ENCODE results near the gene LRTM1.

LRTM1 gene

GRCh38 chr3:54905261-54905888 lies 22.5 kb downstream of the LRTM1 start:
- CTCF ChIA-PET, result no interaction called here
- no peak overlapping the region for H3K4me3 ChIP-seq (ENCODE audit: low read depth, low read length)
- no peak for TF ChIP-seq ZBTB11 (tag by site-specific recombination; conservative IDR thresholded peaks at IDR 0.05; ENCODE audit: low read depth)
- TF ChIP-seq GFI1B (tag by site-specific recombination; IDR thresholded peaks at IDR 0.05), result no peak
- no peak for TF ChIP-seq ZFP37 (tag by site-specific recombination; IDR thresholded peaks at IDR 0.05)
- no peak for TF ChIP-seq KLF17 (tag by site-specific recombination; IDR thresholded peaks at IDR 0.05)
- no peak for TF ChIP-seq ZNF23 (tag by site-specific recombination; IDR thresholded peaks at IDR 0.05; ENCODE audit: borderline replicate concordance)
- no peak for TF ChIP-seq ZNF626 (tag by site-specific recombination; IDR thresholded peaks at IDR 0.05)
- TF ChIP-seq ZNF148 (tag by site-specific recombination; IDR thresholded peaks at IDR 0.05; ENCODE audit: borderline replicate concordance), result no peak
- no peak for TF ChIP-seq HOXD13 (CRISPR knock-in tag; IDR thresholded peaks at IDR 0.05; ENCODE audit: borderline replicate concordance)
- TF ChIP-seq SALL2 (tag by site-specific recombination; IDR thresholded peaks at IDR 0.05; ENCODE audit: borderline replicate concordance), result no peak
- TF ChIP-seq ZNF747 (tag by site-specific recombination; IDR thresholded peaks at IDR 0.05), result no peak
- TF ChIP-seq ZNF140 (tag by site-specific recombination; IDR thresholded peaks at IDR 0.05), result no peak
- no peak for TF ChIP-seq ZNF621 (tag by site-specific recombination; IDR thresholded peaks at IDR 0.05)
- no peak for TF ChIP-seq ZNF571 (tag by site-specific recombination; IDR thresholded peaks at IDR 0.05)
- H3K27ac ChIP-seq (ENCODE audit: extremely low read depth, low read depth, low read length), result no peak overlapping the region
- H3K36me3 ChIP-seq (ENCODE audit: control insufficient read depth in 2 of 2, insufficient read depth in 1 of 2, low read length in 2 of 2), result no peaks in the 10 kb centered on the region
- no peaks in the 10 kb centered on the region for H3K9me3 ChIP-seq (ENCODE audit: control insufficient read depth, insufficient read depth, low read depth, low read length)
- POLR2A ChIA-PET, result no interaction called here
- no peaks in the 10 kb centered on the region for H3K4me1 ChIP-seq (ENCODE audit: control insufficient read depth, insufficient read depth, low read length)

- ChIA-PET POLR2A (no interaction called here), CTCF (no interaction called here)
- no peaks in the 10 kb centered on the region for H3K36me3 ChIP-seq (ENCODE audit: control insufficient read depth in 2 of 2, insufficient read depth in 1 of 2, low read length in 2 of 2)
- H3K4me1 ChIP-seq (ENCODE audit: control insufficient read depth, insufficient read depth, low read length), result no peaks in the 10 kb centered on the region
- no peak overlapping the region for H3K4me3 ChIP-seq (ENCODE audit: low read depth, low read length)
- H3K9me3 ChIP-seq (ENCODE audit: control insufficient read depth, insufficient read depth, low read depth, low read length), result no peaks in the 10 kb centered on the region
- no peak overlapping the region for H3K27ac ChIP-seq (ENCODE audit: extremely low read depth, low read depth, low read length)
- TF ChIP-seq KLF10 (tag by site-specific recombination; IDR thresholded peaks at IDR 0.05), result no peak
- TF ChIP-seq ZNF248 (tag by site-specific recombination; IDR thresholded peaks at IDR 0.05), result no peak
- TF ChIP-seq GLI2 (tag by site-specific recombination; IDR thresholded peaks at IDR 0.05; ENCODE audit: borderline replicate concordance, low read depth), result no peak
- TF ChIP-seq ZBTB10 (tag by site-specific recombination; IDR thresholded peaks at IDR 0.05), result no peak
- TF ChIP-seq MYNN (tag by site-specific recombination; IDR thresholded peaks at IDR 0.05; ENCODE audit: borderline replicate concordance), result no peak
- TF ChIP-seq ZNF423 (tag by site-specific recombination; IDR thresholded peaks at IDR 0.05), result no peak
- TF ChIP-seq ZNF2 (tag by site-specific recombination; IDR thresholded peaks at IDR 0.05), result no peak
- TF ChIP-seq ZNF214 (tag by site-specific recombination; IDR thresholded peaks at IDR 0.05; ENCODE audit: borderline replicate concordance), result no peak
- TF ChIP-seq ZNF660 (tag by site-specific recombination; IDR thresholded peaks at IDR 0.05), result no peak
- no peak for TF ChIP-seq ZNF571 (tag by site-specific recombination; IDR thresholded peaks at IDR 0.05)
- no peak for TF ChIP-seq ZSCAN5A (tag by site-specific recombination; IDR thresholded peaks at IDR 0.05)
Observed at GRCh38 chr3:54901906-54902685, 25.8 kb downstream of the LRTM1 start.
